C4-2B (cell line): ENCODE measurements around the gene SMG6.

ENCODE experiments used
- CTCF ChIP-seq: fragments of 450-650 bp; conservative IDR thresholded peaks from 2 replicates; pipeline ENCODE4 v1.5.1; 2017; ENCODE audit warnings: mild to moderate bottlenecking
- ZFX ChIP-seq: fragments of 450-650 bp; IDR thresholded peaks from 2 replicates; pipeline ENCODE4 v1.6.1; 2017

- no peak for TF ChIP-seq CTCF
- TF ChIP-seq ZFX, result no peak
Observed at GRCh38 chr17:2040219-2040827, 263.3 kb downstream of the SMG6 start.
